NCI-H1694 (cell line): ENCODE results near the gene ARGLU1.

Source experiments
- DNase-seq: peaks from one replicate; lab custom pipeline; 2025; lab: John Stamatoyannopoulos, UW

ARGLU1 gene

DNA sequence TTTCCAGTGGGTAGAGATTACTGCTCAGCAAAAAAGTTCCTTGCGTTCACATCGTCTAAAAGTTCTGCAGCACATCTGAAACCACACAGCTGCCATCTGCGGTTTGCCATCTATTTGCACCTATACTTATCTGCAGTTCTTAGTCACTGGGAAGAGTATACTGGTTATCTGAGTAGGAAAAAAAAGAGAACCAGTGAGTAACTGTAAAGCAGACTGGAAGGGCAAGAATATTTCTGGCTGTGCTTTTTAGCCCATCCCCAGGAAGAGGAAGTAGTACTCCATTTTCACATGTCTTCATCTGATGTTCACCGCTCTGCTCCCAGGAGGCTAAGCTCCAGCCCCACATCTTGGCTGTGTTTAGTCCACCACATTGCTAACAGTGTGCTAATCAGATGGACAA, 68.0 kb downstream of the ARGLU1 start:
- no peak for DNase-seq

DNA sequence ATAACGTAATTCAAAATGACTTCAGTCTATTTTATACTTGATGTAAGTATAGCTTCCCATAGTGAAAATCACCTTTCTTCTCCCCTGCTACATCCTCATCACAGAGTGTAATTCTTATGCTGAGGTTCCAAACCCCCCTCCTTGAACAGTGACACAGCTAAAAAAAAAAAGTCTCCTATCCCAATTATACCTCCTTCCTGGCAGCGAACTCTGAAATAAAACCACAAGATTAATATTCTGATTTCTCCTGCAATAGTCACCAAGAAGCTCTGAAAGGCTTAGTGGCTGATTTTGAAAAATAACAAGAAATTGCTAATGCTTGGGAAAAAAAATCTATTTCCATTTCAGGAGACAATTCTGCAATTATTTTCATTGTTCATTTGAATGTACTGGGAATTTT, 68.8 kb downstream of the ARGLU1 start:
- DNase-seq = no peak

DNA sequence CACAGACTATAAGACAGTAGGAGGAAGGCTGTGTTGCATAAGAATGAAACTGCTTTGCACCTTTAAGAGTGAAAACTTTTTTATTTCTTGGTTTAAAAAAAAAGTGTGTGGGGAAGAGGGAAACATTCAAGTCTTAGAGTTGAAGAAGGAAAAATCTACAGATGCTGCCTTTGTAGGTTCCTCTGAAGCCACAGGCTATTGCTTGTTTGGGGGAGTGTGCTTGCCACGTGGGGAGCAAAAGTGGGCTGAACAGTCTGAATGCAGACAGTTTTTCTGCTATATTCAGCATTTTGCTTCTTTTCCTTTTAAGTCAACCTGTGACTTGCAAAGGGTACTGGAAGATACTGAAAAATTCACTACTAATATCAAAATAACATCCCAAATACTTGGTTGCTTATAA, 69.4 kb downstream of the ARGLU1 start:
- no peak for DNase-seq

DNA sequence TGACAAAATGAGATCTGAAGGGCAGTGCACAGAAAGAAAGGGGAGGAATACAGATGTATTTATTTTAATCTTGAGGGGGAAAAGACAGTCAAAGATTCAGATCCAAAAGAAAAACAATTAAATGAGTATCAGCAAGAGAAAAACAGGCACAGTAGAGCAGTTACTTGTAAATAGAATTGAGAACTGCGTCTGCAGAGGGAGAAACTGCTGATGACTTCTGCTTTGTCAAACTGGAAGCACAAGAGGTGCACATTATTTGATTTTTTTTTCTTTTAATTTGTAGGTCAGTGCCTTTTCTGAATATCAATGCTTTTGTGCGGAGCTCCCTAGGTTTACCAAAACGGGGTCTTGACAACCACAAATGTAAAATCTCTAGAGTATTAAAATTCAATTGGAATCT, 69.8 kb downstream of the ARGLU1 start:
- no peak for DNase-seq

DNA sequence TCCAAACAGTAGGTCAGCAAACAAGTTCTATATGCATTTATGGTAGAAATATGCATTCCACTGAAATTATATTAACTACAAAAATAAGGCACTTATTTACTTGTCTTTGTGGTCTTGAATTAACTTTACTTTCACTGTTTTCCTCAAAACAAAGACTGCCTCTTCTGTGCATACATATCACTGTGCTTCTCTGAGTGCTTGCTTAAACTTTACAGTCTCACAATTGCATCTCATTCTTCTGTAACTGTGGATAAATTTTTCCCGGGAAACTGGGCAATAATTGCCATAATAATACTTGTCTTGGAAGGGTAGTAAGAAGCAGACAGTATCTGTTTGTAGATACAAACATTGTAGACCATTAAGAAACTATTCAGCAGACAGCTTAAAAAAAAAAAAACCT, 70.9 kb downstream of the ARGLU1 start:
- DNase-seq = no peak

DNA sequence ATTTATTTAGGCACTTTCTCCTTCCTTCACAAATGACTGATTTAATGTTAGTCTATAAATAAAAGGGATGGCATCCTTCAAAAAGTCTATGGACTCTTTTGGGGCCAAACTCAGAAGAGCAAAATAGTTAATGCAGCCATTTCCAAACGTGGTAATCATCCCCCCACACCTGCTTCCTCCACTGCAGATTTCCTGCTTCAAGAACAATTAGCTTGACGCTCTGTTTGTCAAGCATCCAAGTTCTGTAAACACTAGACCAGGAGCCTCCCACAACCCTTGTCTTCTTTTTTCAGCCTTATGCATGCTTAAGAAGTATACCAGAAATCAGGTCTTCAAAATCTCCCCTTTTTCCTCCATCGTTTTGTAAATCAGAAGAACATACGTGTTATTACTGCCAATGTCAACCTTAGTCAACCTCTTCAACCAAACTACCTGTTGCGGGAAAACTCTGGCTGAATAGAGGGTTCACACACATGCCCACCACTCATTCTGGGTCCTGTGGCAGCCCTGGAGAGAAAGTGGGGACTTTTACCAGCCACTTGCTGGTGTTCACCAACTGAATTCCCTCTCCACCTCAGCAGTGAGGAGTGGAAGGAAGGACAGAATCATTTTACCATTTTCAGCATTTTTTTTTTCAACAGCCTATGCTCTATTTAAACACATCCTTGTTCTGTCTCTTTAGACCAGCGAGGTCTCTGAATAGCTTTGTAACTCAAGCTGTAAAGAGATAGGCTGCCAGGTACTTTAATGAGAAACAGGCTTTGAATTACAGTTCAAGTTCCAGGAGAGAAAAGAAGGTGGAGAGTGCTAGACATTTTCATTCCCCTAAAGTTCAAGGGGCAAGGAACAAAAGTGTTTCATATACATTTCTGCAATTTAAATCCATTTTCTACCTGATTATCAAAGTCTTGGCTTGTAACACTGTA, 71.6 kb downstream of the ARGLU1 start:
- DNase-seq = no peak

DNA sequence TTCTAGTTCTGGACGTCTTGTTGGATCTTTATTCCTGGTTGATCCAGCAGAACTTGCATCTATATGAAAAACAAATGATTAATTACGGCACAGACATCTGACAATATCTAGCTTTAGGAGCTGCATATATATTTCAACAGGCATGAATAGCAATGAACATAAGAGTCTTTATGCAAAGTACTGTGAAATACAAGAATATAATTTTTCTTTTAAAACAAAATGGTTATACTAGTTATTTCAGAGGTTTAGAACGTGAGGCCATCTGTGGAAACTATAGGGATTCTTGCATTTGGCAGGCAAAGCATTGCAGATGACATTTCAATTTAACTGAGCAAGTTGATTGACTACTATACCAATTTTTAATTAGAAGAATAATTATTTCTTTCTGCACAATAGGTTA, 73.0 kb downstream of the ARGLU1 start:
- no peak for DNase-seq

DNA sequence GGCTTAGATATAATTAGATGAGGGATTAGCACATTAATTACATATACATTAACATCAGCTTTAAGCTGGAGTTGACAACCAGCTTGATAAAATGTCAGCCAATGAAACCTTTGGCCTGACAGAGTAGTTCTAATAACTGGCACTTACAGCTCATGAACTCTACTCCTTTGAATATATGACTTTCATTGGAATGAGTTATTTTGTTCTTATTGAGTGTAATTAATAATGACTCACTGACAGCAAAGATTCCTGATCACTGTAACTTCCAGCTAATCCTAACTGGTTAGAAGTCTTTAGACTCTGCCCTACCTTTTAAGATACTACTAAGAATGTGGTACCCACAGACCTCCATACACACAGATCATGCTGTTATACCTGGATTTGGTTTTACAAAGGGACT, 73.4 kb downstream of the ARGLU1 start:
- no peak for DNase-seq

DNA sequence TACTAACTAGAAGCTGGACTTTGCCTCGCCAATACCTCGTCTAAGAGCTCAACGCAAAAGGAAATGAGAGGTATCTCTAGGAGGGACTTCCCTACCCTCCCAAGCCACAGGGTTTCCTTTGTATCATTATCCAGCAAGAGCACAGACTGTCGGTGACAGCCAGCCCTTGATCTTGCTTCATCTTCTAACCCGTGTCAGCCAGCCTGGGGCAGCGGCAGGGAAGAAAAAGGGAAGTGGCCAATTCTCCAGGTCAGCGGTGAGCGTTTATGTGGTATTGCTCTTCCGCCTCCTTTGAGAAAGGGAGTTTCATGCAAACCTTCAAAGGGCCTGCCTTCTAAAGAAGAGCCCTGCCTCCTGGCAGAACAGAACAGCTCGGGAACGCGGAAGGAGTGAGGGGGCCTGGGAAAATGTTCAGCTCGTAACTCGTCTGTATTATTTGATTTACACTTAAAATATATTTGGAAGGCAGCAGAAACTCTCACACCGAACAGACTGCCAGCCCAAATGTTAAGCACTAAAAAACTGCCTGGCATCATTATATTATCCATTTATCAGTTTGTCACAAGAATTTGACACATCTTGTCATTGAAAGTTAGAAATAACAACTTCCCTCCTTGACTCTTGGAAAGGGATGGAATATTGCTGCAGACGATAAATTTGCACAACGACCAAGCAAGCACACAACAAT, 74.3 kb downstream of the ARGLU1 start:
- DNase-seq = no peak

DNA sequence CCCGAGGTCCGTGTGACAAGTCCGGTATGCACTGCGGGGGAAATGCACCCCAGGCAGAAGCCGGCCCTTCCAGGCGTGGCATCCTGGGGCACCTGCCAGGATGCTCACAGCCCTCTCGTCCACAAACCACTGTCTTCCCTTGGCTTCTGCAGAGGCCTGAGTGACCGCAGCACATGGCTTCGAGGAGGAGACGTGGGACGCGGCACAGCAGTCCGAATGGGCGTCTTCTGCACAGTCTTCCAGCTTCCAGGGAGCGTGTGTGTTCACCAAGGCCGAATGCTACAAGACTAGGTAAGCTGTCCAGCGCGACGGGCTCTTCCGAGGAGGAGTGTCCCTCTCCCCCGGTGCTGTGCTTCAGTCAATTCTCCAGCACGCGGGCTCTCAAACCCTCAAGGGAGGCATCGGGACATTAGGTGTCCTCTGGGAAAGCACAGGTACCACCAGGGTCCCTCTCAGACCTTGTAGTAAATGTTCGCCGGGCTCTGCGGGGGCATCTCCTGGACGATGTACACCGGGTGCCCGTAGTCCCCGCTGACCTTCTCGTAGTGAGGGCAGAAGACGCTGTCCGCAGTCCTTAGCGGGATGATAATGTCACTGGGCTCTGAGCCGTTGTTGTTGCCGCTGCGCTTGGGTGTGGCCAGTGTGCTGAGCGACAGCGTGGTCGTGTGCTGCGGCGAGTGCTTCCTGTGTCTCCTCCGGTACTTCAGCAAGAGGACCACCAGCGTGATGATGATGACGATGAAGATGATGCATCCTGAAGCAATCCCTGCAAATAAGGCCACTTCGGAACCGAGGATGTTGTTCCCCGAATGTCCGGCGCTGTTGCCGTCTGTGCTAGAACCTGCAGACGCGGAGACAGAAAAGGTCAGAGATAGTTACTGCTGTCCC, 75.1 kb downstream of the ARGLU1 start:
- no peak for DNase-seq

DNA sequence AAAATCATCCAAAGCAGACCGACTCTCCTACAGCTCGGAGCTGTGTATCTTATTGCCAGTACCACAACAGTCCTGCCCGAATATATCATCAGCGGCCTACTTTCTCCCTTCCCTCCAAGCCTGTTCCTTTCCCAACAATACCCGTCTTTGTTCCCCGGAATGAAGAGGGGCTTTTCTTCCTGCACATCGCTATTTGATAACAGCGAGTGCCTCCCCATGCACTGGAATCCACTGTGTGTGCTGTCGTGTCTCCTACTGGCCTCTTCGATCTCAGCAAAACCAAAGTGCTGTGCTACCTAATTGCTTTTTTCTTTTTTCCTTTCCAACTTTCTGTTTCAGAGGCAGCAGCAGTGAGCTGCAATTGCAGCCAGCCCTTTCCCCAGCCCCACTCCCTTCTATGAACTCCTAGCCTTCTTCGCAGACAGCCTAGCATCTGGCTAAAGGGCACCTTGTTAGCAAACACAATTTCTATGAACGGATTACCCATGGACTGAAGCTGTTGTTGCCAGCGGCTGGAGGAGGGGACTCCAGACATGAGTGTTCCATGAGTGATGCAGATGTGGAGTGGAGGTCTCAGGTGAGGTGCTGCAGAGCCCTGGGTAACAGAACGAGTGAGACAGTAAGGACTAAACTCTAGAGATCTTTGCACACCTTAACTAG, 75.9 kb downstream of the ARGLU1 start:
- no peak for DNase-seq
